OCI-LY1 (cell line): ENCODE results near the gene FAM107B.

ENCODE experiments used
- H2AFZ ChIP-seq: fragments of 200-600 bp; sonication (generic), shearing (Covaris generic); 2 replicates; pipeline ENCODE4 v1.6.0; 2014; ENCODE audit warnings: antibody characterized with exemption, mild to moderate bottlenecking, low read length
- H3F3A ChIP-seq: fragments of 200-600 bp; sonication (generic), shearing (Covaris generic); 2 replicates; pipeline ENCODE4 v1.6.0; 2014; ENCODE audit warnings: mild to moderate bottlenecking, antibody characterized with exemption, low read length, moderate library complexity; ENCODE audit not compliant: insufficient read depth
- H3K27ac ChIP-seq: fragments of 200-600 bp; sonication (generic); 2 replicates; pipeline ENCODE4 v1.5.1; 2014; ENCODE audit warnings: low read length, mixed run types, mild to moderate bottlenecking, low read depth; ENCODE audit not compliant: poor library complexity, severe bottlenecking
- H3K27me3 ChIP-seq: fragments of 200-600 bp; sonication (generic); 2 replicates; pipeline ENCODE4 v1.6.0; 2014; ENCODE audit warnings: antibody characterized with exemption, mild to moderate bottlenecking, low read length, moderate library complexity; ENCODE audit not compliant: insufficient read depth
- H3K36me3 ChIP-seq: fragments of 200-600 bp; sonication (generic); 2 replicates; pipeline ENCODE4 v1.6.1; 2014; ENCODE audit warnings: mild to moderate bottlenecking, antibody characterized with exemption, low read length, moderate library complexity, mixed read lengths; ENCODE audit not compliant: insufficient read depth
- H3K4me1 ChIP-seq: fragments of 200-600 bp; sonication (generic); 2 replicates; pipeline ENCODE4 v1.5.1; 2014; ENCODE audit warnings: mild to moderate bottlenecking, low read length, moderate library complexity; ENCODE audit not compliant: insufficient read depth, severe bottlenecking
- H3K4me2 ChIP-seq: fragments of 200-600 bp; sonication (generic), shearing (Covaris generic); 2 replicates; pipeline ENCODE4 v1.6.1; 2014; ENCODE audit warnings: low read length
- H3K4me3 ChIP-seq: fragments of 200-600 bp; sonication (generic); 2 replicates; pipeline ENCODE4 v1.5.1; 2014; ENCODE audit warnings: low read length, low read depth, mild to moderate bottlenecking, mixed read lengths; ENCODE audit not compliant: poor library complexity, severe bottlenecking
- H3K79me2 ChIP-seq: fragments of 200-600 bp; shearing (Covaris generic); 2 replicates; pipeline ENCODE4 v1.6.1; 2016; ENCODE audit warnings: mixed run types, low read length, mixed read lengths; ENCODE audit not compliant: insufficient read depth
- H3K9ac ChIP-seq: fragments of 200-600 bp; sonication (generic), shearing (Covaris generic); 2 replicates; pipeline ENCODE4 v1.6.1; 2014; ENCODE audit warnings: mild to moderate bottlenecking, low read length, mixed read lengths
- H3K9me2 ChIP-seq: fragments of 200-600 bp; sonication (generic), shearing (Covaris generic); 2 replicates; pipeline ENCODE4 v1.6.1; 2014; ENCODE audit warnings: low read depth, mild to moderate bottlenecking, low read length, mixed read lengths
- H3K9me3 ChIP-seq: fragments of 200-600 bp; shearing (Covaris generic); 2 replicates; pipeline ENCODE4 v1.6.1; 2014; ENCODE audit warnings: low read length, mixed read lengths
- H4K20me1 ChIP-seq: fragments of 200-600 bp; sonication (generic), shearing (Covaris generic); 2 replicates; pipeline ENCODE4 v1.6.0; 2016; ENCODE audit warnings: mild to moderate bottlenecking, low read length; ENCODE audit not compliant: insufficient read depth
- CTCF ChIP-seq: fragments of 200-600 bp; sonication (generic), shearing (Covaris generic); IDR thresholded peaks from 2 replicates; pipeline ENCODE4 v1.5.1; 2017; ENCODE audit warnings: mild to moderate bottlenecking, antibody characterized with exemption, low read length, moderate library complexity, mixed read lengths
- EZH2 ChIP-seq: fragments of 200-600 bp; sonication (generic), shearing (Covaris generic); IDR thresholded peaks from 2 replicates; pipeline ENCODE4 v1.8.0; 2017; ENCODE audit warnings: borderline replicate concordance, mixed run types, mild to moderate bottlenecking, antibody characterized with exemption, low read length, moderate library complexity, mixed read lengths

FAM107B gene

DNA sequence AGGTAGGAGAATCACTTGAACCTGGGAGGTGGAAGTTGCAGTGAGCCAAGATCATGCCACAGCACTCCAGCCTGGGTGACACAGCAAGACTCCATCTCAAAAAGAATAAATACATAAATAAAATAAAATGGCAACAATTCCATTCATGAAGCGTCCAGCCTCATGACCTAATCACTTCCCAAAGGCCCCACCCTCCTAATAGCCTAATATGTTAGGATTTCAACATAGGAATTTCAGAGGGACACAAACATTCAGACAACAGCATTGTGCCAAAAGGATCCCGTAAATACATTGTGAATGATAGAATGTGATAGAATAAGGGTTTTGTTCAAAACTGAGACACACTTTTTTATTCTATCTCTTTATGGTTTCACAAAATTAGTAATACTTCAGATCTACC is 90.3 kb downstream of the FAM107B start:
- no peak overlapping the region for H3K4me3 ChIP-seq
- peaks cover 26% of the 10 kb centered on the region for H3K4me1 ChIP-seq
- H3K9me3 ChIP-seq: 0 out of 2 replicates have a peak, but pooled peaks cover 3% of the 10 kb centered on the region
- H3K79me2 ChIP-seq: no peaks in the 10 kb centered on the region
- H3K9me2 ChIP-seq: no peaks in the 10 kb centered on the region
- peak overlapping the region; percentile 93 for H3K27ac ChIP-seq
- H3K27me3 ChIP-seq: no peaks in the 10 kb centered on the region
- TF ChIP-seq CTCF (no peak), EZH2 (no peak)
- H3F3A ChIP-seq: no peaks in the 10 kb centered on the region
- no peak overlapping the region for H3K9ac ChIP-seq
- no peaks in the 10 kb centered on the region for H4K20me1 ChIP-seq
- no peaks in the 10 kb centered on the region; the same call in 1 of the 2 replicates for H3K36me3 ChIP-seq
- H3K4me2 ChIP-seq: no peak overlapping the region
- H2AFZ ChIP-seq: no peak overlapping the region

GRCh38 chr10:14683256-14683655 is 91.4 kb downstream of the FAM107B start:
- Histone ChIP-seq H3K4me3 (no peak overlapping the region), H3K27me3 (no peaks in the 10 kb centered on the region), H4K20me1 (no peaks in the 10 kb centered on the region), H3K4me2 (0 out of 2 replicates have a peak overlapping the region, but pooled peaks have one; percentile 2), H3K9me2 (no peaks in the 10 kb centered on the region), H3K9ac (peak overlapping the region; percentile 47; the same call in 1 of the 2 replicates), H3K36me3 (no peaks in the 10 kb centered on the region; the same call in 1 of the 2 replicates), H3K9me3 (0 out of 2 replicates have a peak, but pooled peaks cover 3% of the 10 kb centered on the region), H3F3A (no peaks in the 10 kb centered on the region), H2AFZ (0 out of 2 replicates have a peak overlapping the region, but pooled peaks have one; percentile 74), H3K79me2 (no peaks in the 10 kb centered on the region), H3K4me1 (peaks cover 26% of the 10 kb centered on the region), H3K27ac (peak overlapping the region; percentile 93)
- TF ChIP-seq EZH2 (no peak), CTCF (no peak)

DNA sequence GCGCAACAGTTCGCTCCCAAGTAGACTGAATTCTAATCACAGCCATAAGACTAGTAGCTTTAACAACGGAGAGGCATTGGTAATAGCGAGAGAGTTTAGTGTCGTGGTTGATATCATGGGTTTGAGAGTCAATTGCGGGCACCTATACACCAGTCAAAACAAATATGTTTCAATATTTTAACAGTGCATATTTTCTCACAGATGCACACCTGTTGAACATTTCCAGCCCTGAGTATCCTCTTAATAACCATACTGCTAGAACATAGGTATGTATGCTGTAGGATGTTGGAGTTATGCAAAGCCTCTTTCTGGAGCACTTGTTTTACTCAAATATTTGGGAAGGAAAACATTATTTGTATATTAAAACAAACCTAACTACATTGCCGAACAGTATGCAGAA is 92.9 kb downstream of the FAM107B start:
- Histone ChIP-seq H3K36me3 (no peaks in the 10 kb centered on the region; the same call in 1 of the 2 replicates), H3K4me3 (no peak overlapping the region), H3K27ac (no peak overlapping the region), H3F3A (no peaks in the 10 kb centered on the region), H3K4me1 (peaks cover 21% of the 10 kb centered on the region), H3K4me2 (no peak overlapping the region), H3K27me3 (no peaks in the 10 kb centered on the region), H3K9ac (no peak overlapping the region), H3K9me3 (0 out of 2 replicates have a peak, but pooled peaks cover 3% of the 10 kb centered on the region), H3K79me2 (no peaks in the 10 kb centered on the region), H4K20me1 (no peaks in the 10 kb centered on the region), H2AFZ (no peak overlapping the region), H3K9me2 (no peaks in the 10 kb centered on the region)
- TF ChIP-seq EZH2: no peak
- TF ChIP-seq CTCF: no peak
